ENCODE data around the gene SLC1A7. TPM values are rescaled to one million over a fixed set of nuclear protein-coding genes. Genes with fewer than 3 reads are reported as not detected.
"Not testable (repeated sequence)": the region's sequence is repeated elsewhere in the genome, so short reads cannot be mapped to it uniquely, and the experiment has no call there.

The SLC1A7 gene
- total RNA-seq = not detected in 2 replicates

DNA sequence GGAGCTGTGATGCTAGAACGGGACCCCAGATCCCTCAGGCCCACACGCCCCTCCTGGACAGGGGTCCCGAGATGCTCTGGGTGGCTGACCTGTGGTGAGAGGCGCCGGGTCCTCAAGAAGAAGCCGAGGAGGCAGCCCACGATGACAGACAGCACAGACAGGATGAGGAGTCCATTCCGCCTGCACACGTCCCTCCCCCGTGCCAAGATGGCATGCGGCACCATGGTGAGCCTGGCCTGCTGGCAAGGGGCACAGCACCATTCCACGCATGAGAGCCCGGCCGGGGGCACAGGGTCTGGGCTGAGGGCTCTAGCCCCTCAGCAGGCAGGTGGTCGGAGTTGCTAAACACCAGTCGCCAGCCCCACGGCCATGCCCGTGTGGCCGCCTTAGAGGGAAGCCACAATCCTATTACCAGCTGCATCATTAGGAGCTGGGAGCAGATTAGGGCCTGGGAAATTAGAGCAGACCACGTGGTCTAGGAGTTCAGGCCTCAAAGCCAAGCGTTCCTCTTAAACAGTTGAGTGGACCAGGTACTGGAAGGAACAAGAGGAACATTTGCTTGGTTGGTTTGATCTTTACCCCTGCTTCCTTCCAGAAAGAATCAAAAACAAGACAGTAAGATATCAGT is at the start of gene SLC1A7:
SLC1A7 (minus strand) TSS at position 413 of the 628 bp plus-strand sequence; CDS start at position 224, 189 bp downstream.
- intact Hi-C loops (cut with micrococcal nuclease) = no loop called here

DNA sequence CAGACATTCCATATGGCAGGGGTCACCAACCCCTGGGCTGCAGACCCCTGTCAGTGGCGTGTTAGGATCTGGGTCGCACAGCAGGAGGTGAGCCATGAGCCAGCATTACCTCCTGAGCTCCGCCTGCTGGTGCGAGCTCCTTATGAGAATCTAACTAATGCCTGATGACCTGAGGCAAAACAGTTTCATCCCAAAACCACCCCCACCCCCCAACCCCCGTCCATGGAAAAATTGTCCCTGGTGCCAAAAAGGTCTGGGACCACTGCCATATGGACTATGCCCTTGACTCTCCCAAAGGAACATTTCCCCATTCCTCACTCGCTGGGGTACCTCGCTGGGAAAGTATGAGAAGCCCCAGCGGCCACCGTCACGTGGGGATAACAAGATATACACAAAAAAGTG is 47.8 kb upstream of the SLC1A7 start:
- intact Hi-C loops (cut with micrococcal nuclease) = no loop called here

DNA sequence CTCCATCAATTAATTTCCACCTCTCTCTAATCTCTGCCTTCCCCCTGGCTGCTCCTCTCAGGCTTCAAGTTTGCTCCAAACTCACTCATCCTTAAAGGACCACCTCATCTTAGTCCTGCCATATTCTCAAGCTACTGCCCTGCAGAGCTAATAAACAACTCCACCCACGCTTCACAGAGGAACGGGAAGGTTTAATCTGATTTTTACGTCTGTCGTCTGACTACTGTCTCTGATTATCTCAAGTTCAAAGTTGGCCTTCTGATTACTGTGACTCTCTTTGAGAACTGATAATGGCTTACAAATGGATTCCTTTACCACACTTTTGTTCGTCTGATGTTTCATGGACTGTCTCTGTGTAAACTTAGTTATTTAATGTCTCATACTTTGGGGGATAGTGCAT is 46.6 kb upstream of the SLC1A7 start:
- intact Hi-C loops (cut with micrococcal nuclease) = no loop called here

DNA sequence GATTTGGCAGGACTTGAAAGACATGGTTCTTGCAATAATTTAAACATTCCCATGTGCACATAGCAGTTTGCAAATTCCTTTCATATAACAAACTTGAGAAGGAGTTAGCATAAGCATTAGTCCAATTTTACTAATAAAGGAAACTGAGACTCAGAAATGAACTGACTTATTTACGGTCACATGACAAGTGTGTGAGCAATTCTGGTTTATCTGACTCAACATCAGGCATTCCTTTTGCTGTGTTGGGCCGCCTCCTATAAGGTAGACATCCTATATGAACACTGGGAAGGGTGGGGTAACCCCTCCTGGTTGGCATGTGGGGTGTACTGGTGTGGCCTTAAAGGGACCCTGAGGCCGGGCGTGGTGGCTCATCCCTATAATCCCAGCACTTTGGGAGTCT is 45.7 kb upstream of the SLC1A7 start:
- intact Hi-C loops (cut with micrococcal nuclease) = no loop called here

DNA sequence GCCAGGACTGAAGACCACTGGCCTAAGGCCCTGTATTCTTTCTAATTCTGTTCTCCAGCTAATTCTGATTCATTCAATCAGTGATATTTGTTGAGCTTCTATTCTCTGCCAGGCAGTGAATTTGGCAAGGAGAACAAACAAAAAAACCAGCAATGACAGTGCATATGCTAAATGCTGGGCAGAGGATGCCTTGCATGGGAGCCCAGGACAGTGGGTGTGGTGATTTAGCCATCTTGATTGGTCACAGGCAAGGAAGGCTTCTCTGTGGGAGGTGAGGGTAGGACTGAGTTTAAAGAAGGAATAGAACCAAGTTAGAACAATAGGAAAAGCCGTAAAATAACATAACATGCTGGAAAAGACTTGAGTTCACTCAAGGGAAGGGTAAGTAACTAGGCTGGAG is 45.0 kb upstream of the SLC1A7 start:
- intact Hi-C loops (cut with micrococcal nuclease) = no loop called here

DNA sequence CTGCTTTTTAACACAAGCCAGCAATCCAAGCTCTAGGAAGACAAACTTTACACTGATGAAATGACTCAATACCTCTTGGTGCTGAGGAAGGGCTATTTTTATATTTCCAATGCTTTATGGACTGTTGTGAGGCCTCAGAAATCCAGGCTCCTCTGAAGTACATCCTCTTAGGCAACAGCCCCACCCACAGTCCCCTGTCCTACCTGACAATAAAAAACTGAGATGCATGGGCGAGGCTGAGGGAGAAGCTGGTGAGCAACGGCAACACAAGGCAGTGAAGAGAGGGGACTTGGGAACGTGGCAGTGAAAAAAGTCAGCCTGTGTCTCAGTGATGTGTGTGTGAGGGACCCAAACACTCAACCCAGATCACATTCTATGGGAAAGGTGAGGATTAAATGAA is 44.1 kb upstream of the SLC1A7 start:
- intact Hi-C loops (cut with micrococcal nuclease) = no loop called here

DNA sequence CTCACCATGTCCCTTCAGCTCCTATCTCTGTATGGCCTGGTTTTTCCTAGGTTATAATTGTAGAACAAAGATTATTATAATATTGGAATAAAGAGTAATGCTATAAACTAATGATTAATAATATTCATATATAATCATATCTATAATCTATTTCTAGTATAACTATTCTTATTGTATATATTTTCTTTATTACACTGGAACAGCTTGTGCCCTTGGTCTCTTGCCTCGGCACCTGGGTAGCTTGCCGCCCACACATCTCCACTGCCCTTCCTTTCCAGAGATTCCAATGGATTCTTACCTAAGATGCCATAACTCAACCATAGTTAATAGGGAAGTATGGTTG is 43.5 kb upstream of the SLC1A7 start:
- intact Hi-C loops (cut with micrococcal nuclease) = not testable (repeated sequence)

DNA sequence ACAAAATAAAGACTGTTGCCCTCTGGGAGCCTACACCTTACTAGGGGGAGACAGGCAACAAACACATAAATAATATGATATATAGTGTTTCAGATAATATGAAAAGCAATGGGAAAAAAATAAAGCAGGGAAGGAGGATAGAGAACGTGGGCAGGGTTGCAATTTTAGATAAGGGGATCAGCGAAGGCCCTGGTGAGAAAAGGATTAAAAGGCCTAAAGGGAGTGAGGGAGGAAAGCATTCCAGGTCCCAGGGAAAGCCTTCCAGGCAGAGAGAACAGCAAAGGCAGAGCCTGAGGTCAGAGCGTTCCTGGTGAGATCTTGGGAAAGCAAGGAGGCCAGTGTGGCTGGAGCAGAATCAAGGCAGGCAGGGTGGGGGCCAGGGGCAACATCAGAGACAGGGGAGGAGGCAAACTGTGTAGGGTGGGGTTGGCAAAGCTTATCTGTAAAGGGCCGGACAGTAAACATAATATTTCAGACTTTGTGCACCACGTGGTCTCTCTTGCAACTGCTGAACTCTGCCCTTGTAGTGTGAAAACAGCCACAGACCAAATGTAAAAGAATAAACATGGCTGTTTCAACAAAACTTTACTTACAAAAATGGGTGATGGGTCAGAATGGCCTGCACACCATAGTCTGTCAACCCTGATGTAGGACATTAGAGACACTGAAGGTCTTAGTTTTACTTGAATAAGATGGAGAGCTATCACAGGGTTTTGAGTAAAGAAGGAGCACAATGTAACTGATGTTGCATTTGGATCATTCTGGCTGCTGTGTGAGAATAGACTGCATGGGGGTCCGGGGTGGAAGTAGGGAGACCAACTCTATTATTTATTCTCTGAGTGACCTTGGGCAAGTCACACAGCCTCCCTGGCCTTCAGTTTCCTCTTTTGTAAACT is 40.9 kb upstream of the SLC1A7 start:
- intact Hi-C loops (cut with micrococcal nuclease) = loop anchor here (2.0 to 5.0 kb wide), 2 partner anchors 279 to 481 kb away; no protein-coding TSS in a partner anchor

DNA sequence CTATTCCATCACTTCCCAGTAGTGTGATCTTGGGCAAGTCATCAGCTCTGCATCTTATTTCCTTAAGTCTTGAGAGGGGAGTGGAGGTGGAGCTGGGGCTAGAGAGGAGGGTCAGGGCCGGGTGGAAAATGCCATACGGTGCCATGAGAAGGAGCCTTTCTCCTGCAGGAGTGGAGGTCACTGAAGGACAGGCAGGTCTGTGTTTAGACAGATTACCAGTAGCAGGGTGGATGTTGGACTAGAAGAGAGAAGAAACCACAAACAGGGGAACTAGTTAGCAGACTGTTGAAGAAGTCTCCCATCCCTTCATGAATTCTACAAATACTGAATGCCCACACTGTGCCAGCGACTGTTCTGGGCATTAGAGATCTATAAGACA is 40.3 kb upstream of the SLC1A7 start:
- intact Hi-C loops (cut with micrococcal nuclease) = loop anchor here (2.0 to 5.0 kb wide), 2 partner anchors 278 to 480 kb away; no protein-coding TSS in a partner anchor

DNA sequence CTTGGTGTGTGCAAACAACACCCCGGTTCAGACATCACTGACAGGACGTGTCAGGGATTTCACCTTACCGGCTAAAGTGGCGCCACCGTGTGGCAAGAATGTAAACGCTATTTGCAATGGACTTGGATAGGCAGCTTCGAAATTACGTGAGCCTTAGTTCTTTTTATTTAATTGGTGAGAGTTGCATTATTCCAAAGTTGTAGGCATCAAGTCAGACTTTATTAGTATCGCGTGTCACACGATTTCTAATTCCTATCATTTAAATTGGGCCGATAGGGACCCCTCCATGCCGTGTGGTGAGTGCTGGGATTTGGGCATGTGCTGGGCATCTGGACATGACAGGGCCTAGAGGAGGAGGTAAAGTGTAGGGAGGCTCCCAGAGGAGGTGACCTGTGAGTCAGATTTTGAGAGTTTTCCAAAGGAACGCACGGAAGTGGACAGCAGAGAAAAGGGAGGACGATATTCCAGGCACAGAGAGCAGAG is 39.7 kb upstream of the SLC1A7 start:
- intact Hi-C loops (cut with micrococcal nuclease) = loop anchor here (2.0 to 5.0 kb wide), 2 partner anchors 277 to 480 kb away; no protein-coding TSS in a partner anchor

DNA sequence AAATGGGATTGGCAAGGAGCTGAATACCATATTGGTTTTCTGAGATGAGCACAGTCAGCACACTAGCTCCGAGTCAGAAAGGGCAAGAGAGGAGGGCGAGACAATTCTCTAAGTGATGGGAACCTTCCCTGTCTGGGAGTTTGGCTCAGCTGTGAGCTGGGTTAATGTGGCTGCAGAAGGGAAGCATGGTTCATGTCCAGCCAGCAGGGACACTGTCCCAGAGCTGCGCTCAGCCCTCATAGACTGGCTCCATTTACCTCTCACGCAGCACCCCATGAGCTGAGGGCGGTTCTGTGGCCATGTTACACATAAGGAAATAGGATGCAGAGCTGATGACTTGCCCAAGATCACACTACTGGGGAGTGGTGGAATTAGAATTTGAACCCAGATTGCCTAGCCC is 38.5 kb upstream of the SLC1A7 start:
- intact Hi-C loops (cut with micrococcal nuclease) = loop anchor here (5.0 kb wide), 1 partner anchor 479 kb away; no protein-coding TSS in a partner anchor

DNA sequence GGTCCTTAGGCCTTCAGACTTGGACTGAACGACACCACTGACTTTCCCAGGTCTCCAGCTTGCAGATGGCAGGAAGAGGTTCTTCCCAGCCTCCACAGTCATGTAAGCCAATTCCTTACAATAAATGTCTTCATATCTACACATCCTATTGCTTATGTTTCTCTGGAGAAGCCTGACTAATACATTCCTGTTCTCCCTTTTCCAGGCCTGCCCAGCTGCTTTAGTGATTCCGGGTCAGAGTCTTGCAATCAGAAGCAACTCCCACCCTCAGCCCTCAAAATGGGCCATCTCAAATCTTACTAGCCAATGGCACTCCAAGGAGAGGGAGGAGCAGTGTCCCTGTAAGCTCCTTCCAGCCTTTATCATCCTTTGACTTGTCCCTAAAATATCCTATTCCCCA is 37.8 kb upstream of the SLC1A7 start:
- intact Hi-C loops (cut with micrococcal nuclease) = loop anchor here (5.0 kb wide), 1 partner anchor 478 kb away; no protein-coding TSS in a partner anchor

DNA sequence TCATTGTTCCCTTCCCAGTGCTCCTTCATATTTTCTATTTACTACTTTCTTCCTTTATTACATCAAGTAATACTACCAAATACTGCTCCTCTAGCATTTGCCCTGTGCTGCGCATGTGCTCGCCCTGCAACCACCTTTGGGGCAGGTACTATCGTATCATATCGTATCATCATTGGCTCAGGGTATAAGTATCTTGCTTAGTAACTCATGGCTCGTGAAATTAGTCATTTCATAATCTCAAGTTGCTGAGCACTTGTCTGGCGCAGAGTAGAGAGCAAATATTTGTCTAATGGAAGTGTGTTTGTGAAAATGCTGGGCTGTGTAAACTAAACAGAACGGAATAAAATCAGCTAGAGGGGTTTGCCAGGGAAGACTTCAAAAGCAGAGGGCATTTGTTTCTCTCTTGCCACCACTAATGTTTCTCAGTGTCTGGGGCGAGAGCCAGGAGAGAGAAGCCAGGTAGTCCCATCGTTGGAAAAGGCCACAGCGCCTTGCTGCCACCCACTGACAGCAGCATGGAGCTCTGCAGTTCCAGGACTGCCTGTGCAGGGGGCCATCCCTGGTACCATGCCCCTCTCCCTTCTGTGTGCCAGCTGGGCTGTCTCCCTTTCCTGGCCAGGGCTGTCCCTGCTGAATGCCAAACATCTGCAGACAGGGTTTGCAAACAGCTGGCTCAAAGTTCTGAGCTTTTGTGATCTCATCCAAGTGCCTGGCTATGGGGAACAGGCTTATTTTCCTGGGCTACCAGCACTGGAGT is 34.2 kb upstream of the SLC1A7 start:
- intact Hi-C loops (cut with micrococcal nuclease) = no loop called here

DNA sequence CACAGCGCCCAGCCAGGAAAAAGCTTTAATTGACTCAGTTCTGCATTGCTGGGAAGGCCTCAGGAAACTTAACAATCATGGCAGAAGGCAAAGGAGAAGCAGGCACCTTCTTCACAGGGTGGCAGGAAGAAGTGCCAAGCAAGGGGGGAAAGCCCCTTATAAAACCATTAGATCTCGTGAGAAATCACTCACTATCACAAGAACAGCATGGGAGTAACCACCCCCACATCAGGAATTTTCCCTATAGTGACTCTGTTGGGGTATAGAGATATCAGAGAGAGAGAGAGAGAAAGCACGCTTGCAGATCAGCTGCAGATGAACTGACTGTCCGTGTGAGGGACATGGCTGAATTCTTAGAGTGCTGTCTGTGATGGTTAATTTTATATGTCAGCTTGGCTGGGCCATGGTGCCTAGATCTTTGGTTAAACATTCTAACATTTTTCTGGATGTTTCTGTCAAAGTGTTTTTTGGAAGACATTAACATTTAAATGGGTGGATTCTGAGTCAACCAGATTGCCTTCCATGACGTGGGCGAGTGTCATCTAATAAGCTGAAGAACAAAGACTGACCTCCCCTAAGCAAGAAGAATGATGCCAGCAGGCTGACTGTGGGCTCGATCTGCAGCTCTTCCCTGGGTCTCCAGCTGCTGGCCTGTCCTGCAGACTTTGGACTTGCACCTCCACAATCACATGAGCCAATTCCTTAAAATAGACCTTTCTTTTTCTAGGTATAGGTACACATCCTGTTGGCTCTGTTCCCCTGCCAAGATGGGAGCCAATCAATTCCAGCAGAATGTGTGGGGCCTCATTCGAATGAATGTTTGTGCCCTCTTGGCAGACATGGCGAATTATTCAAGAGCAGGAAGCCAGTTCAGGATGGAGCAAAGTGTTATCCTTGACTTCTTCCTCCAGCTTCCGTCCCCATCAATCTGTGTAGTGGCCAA is 32.8 kb upstream of the SLC1A7 start:
- intact Hi-C loops (cut with micrococcal nuclease) = no loop called here

DNA sequence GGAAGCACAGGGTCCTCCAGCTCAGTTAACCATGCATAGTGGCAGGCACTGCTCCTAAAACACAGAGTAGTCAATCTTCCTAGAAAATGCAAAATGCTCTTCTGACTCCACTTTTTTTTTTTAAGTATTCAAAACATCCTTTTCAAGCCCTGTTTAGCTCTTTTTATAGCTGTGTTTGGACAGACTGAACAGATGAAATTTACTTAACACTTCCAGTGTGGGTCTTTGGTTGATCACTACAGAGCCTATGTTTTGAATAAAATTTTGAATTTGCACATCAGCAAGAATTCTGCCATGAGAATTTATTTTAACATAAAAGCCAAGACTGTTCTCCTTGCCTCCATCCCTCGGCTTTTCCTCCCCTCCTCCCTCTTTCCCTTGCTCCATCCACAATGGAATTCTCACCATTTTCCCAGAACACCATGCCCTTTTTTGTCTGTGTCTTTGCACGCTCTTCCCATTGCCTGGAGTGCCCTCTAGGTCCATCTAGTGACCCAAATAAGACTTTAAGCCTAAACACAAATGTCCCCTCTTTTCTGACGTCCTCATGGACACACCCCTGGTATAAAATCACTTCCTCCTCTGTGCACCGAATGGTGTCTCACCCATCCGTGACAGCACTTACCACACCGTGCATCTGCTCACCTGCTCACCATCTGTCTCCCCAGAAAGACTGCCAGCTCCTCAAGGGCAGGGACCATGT is 30.1 kb upstream of the SLC1A7 start:
- intact Hi-C loops (cut with micrococcal nuclease) = no loop called here

DNA sequence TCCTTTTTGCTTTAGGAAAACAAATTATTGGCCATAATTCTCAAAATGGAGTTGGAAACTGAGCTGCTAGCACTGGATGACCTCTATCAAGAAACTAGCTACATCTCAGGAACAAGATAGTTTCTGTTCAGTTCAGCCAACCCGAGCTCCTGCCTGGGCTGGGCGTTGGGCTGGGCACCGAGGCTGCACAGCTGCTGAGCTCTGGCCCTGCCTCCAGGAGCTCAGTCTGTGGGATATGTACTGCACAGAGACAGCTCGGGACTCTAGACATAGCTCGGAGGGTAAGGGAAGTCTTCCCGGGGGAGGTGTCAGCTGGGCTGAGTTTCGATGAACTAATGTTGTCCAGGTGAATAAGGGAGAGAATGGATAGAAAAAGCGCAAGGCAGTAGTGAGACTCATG is 24.5 kb upstream of the SLC1A7 start:
- intact Hi-C loops (cut with micrococcal nuclease) = no loop called here

DNA sequence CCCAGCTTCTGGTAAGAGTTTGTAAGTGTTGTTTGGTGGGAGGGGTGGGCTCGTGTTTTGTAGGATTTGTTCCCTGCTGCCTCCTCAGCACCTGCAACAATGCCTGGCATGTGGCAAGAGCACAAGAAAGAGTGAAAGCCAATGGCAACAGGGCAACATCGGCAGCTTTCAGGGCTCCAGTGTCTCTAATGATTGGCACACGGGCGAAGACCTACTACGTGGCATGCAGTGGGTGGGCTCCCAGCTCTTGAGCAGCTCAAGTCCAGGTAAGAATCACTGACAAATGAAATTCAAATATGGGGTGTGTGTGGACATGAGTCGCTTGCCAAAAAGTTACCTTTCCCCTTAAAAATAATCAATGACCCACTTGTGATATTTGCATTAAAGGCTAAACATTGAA is 23.9 kb upstream of the SLC1A7 start:
- intact Hi-C loops (cut with micrococcal nuclease) = no loop called here

DNA sequence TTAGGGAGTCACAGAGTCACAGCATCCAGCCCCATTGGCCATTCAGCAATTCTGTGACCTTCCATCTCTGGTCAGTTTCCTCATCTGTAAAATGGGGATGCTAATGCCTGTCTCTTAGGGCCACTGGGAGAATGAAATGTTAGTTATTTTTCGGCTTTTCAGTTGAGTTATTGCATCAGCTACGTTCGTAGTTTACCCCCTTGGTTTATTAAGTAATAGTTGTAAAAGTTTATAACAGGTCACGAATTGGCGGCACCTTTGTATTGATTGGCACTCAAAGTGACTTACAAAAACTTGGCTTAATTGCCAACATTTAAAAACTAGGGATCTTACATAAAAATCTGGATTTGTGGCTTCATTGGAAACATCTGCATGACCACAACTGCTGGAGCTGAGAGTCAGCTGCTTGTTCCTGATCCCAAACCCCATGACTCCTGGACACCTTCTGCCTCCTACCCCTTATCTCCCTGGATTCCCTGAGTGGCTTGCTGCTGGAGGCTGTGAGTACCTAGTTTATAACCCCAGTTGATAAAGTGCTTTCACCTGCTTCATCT is 23.0 kb upstream of the SLC1A7 start:
- intact Hi-C loops (cut with micrococcal nuclease) = no loop called here

DNA sequence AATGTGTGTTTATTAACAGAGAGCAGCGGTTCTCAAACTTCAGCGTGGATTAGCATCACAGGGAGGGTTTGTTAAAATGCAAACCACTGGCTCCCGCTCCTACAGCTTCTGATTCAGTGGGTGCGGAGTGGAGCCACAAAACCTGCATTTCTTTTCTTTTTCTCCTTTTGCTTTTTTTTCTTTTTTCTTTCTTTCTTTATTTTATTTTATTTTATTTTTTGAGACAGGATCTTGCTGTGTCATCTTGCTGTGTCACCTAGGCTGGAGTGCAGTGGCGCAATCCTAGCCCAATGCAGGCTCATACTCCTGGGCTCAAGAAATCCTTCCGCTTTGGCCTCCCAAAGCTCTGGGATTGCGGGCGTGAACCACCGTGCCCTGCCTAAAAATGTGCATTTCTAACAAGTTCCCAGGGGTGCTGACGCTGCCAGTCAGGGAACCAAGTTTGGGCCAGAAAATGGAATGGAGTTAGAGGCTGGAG is 20.9 kb upstream of the SLC1A7 start:
- intact Hi-C loops (cut with micrococcal nuclease) = no loop called here

Measured in T-helper 2 cell treated with Interferon-gamma antibody and Interleukin-4, amounts not matched to agents 100 ng/mL and 5 ng/mL, for 36 hours (primary cell).